Sigmoid colon (tissue), 4 donors: ENCODE results near the gene NAXD.
A peak's percentile ranks its signal among the peaks of the same experiment; 100 is the strongest.

Experiments used
- EP300 ChIP-seq, 4 donors: sonication (generic); formaldehyde crosslinking; IDR thresholded peaks; one replicate each; pipeline ENCODE4 v1.6.1; 2017; ENCODE audit warnings: antibody characterized with exemption in 4 of 4
- POLR2A ChIP-seq, 2 donors: fragments of 450-650 bp; IDR thresholded peaks; one replicate each; pipeline ENCODE4 v1.6.1; 2016; ENCODE audit warnings: antibody characterized with exemption in 2 of 2, mild to moderate bottlenecking in 2 of 2, moderate library complexity in 2 of 2
- POLR2AphosphoS5 ChIP-seq, 4 donors: sonication (generic); formaldehyde crosslinking; IDR thresholded peaks; one replicate each; pipeline ENCODE4 v1.6.1; 2017; ENCODE audit warnings: antibody characterized with exemption in 4 of 4
- TF ChIP-seq, protein P1 (sequence below), 4 experiments: fragments of 450-650 bp in 3 of 4; fragments of 200-600 bp in 1 of 4; IDR thresholded peaks; one replicate each; pipeline ENCODE4 v1.5.1; 2016 to 2019; ENCODE audit warnings: antibody characterized with exemption in 4 of 4, mild to moderate bottlenecking in 3 of 4, moderate library complexity in 2 of 4

DNA sequence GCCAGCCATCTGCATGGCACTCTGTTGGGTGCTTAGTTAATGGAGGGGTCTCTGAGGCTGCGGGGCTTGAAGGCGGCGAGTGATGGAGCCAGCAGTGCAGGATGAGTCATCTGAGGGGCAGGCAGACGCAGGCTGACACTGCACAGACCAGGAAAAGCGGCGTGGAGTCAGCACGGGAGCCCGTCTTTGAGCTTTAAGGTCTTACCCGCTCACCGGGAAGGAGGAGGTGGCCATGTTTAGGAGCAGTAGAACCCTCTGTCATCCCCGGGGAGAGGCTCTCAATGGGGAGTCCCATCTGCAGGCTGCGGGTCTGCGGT, 13.1 kb downstream of the NAXD start:
- TF ChIP-seq, protein P1, sequence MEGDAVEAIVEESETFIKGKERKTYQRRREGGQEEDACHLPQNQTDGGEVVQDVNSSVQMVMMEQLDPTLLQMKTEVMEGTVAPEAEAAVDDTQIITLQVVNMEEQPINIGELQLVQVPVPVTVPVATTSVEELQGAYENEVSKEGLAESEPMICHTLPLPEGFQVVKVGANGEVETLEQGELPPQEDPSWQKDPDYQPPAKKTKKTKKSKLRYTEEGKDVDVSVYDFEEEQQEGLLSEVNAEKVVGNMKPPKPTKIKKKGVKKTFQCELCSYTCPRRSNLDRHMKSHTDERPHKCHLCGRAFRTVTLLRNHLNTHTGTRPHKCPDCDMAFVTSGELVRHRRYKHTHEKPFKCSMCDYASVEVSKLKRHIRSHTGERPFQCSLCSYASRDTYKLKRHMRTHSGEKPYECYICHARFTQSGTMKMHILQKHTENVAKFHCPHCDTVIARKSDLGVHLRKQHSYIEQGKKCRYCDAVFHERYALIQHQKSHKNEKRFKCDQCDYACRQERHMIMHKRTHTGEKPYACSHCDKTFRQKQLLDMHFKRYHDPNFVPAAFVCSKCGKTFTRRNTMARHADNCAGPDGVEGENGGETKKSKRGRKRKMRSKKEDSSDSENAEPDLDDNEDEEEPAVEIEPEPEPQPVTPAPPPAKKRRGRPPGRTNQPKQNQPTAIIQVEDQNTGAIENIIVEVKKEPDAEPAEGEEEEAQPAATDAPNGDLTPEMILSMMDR (IDR thresholded peaks at IDR 0.05) = no peak
- TF ChIP-seq POLR2AphosphoS5 (IDR thresholded peaks at IDR 0.05) (peak; percentile 80 to 89 (median 86)), EP300 (IDR thresholded peaks at IDR 0.05) (peak in 1 of 4 donors; percentile 75), POLR2A (IDR thresholded peaks at IDR 0.05) (no peak)
